GM12865 (cell line): ENCODE data around the gene ADGRB2.
"Not testable (repeated sequence)": the region's sequence is repeated elsewhere in the genome, so short reads cannot be mapped to it uniquely, and the experiment has no call there.

Source experiments
- DNase-seq: peaks from one replicate; pipeline ENCODE4 v3.0.0; 2010; ENCODE audit warnings: low read depth
- H3K4me3 ChIP-seq: 2 replicates; pipeline ENCODE4 v1.5.1; 2011; ENCODE audit warnings: mild to moderate bottlenecking, low read depth, low read length, control low read depth
- TF ChIP-seq, protein P1 (sequence below): IDR thresholded peaks from 2 replicates; pipeline ENCODE4 v1.5.1; 2011; ENCODE audit warnings: low read length, control low read depth, low read depth, inconsistent platforms; ENCODE audit not compliant: insufficient read depth; ENCODE audit errors: missing control alignments

The ADGRB2 gene

DNA sequence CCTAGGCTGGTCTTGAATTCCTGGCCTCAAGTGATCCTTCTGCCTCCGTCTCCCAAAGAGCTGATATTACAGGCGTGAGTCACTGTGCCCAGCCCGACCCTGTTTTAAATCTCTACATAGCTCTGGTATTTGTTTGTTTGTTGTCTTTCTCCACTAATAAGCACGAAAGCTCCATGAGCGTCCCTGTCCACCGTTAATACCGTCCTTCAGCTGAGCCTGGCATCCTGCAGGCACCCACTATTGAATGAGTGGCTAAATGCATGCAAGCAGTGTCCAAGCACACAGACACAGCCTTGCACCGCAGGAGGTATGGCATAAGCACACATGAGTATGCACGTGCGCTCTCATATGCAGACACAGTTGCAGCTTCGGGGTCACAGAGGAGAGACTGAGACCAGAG lies 55.8 kb downstream of the ADGRB2 start:
- DNase-seq = no peak
- TF ChIP-seq, protein P1, sequence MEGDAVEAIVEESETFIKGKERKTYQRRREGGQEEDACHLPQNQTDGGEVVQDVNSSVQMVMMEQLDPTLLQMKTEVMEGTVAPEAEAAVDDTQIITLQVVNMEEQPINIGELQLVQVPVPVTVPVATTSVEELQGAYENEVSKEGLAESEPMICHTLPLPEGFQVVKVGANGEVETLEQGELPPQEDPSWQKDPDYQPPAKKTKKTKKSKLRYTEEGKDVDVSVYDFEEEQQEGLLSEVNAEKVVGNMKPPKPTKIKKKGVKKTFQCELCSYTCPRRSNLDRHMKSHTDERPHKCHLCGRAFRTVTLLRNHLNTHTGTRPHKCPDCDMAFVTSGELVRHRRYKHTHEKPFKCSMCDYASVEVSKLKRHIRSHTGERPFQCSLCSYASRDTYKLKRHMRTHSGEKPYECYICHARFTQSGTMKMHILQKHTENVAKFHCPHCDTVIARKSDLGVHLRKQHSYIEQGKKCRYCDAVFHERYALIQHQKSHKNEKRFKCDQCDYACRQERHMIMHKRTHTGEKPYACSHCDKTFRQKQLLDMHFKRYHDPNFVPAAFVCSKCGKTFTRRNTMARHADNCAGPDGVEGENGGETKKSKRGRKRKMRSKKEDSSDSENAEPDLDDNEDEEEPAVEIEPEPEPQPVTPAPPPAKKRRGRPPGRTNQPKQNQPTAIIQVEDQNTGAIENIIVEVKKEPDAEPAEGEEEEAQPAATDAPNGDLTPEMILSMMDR = no peak
- H3K4me3 ChIP-seq = no peak overlapping the region

DNA sequence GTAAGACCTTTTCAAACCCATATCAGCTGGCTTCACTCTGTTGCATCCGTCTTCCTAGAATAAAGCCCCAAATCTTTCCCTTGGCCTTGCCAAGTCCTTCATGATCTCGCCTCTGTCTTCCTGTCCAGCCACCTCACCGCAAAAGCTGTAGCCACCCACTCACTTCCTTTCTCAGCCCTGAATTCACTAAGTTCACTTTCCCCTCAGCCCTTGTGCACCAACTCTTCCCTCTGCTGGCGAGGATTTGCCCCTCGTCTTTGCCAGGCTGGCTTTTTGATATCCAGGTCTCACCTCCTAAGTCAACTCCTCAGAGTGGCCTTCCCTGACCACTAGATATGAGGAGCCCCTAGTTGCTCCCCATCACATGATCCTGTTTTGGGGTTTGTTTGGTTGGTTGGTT lies 56.4 kb downstream of the ADGRB2 start:
- no peak overlapping the region for H3K4me3 ChIP-seq
- TF ChIP-seq, protein P1 = peak; percentile 23
- DNase-seq = peak; percentile 66

GRCh38 chr1:31707059-31707600 lies 57.0 kb downstream of the ADGRB2 start:
- DNase-seq = not testable (repeated sequence)

GRCh38 chr1:31706384-31707058 lies 57.6 kb downstream of the ADGRB2 start:
- DNase-seq = no peak
- TF ChIP-seq, protein P1 = no peak
- no peak overlapping the region for H3K4me3 ChIP-seq

More at GRCh38 chr1:31707059-31707600, 57.0 kb downstream of the ADGRB2 start:
- not testable (repeated sequence) for H3K4me3 ChIP-seq

- peak; percentile 70 for DNase-seq
These were observed 58.9 kb downstream of the ADGRB2 start for GRCh38 chr1:31705080-31705866.

GRCh38 chr1:31704271-31705079 lies 59.7 kb downstream of the ADGRB2 start:
- peak; percentile 23 for DNase-seq
- no peak overlapping the region; the same call in 1 of the 2 replicates for H3K4me3 ChIP-seq
- TF ChIP-seq, protein P1 = no peak

More at GRCh38 chr1:31705080-31705866, 58.9 kb downstream of the ADGRB2 start:
- H3K4me3 ChIP-seq = no peak overlapping the region; the same call in 1 of the 2 replicates
- TF ChIP-seq, protein P1 = peak; percentile 40
